ENCODE results near the gene DACH1.

- TF ChIP-seq CTCF (IDR thresholded peaks at IDR 0.05) (no peak), POLR2A (IDR thresholded peaks at IDR 0.05) (no peak)
Observed at GRCh38 chr13:71587193-71587592, 279.8 kb downstream of the DACH1 start.

Measured in tibial nerve (tissue), 3 donors.